ENCODE results near the gene DIS3L2.

Gene DIS3L2

DNA sequence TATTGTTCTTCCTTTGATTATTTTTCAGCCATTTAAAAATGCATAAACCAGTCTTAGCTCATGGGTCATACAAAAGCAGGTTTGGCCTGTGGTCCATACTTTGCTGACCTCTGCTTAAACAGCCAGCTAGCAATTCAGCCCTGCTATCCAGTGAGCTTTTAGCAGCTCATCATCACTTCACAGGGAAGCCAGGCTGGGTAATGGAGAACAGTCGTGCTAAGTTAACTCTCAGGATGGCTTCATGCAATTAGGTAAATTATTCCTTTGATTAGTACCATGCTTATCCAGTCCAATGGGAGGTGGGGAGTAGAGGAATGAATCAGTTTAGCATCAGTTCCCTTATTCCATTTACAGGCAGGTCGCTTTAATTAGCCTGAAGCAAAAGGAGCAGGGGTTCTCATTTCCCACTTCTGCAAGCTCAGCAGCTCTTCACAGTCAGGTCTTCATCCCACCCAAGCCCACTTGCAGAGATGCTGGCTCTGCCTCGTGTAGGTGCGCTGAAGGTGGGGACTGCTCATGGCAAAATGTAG is 307.2 kb downstream of the DIS3L2 start:
- TF ChIP-seq FOXA1 (IDR thresholded peaks at IDR 0.05) (no peak), FOXK2 (IDR thresholded peaks at IDR 0.05) (no peak), TARDBP (IDR thresholded peaks at IDR 0.05) (no peak), ELF4 (IDR thresholded peaks at IDR 0.05) (no peak), ARNT (IDR thresholded peaks at IDR 0.05) (no peak), BHLHE40 (IDR thresholded peaks at IDR 0.05; ENCODE audit: borderline replicate concordance) (no peak), SUZ12 (IDR thresholded peaks at IDR 0.05) (no peak), FOXM1 (IDR thresholded peaks at IDR 0.05; ENCODE audit: borderline replicate concordance) (no peak), ZNF384 (IDR thresholded peaks at IDR 0.05) (no peak), NFRKB (IDR thresholded peaks at IDR 0.05) (no peak), LEF1 (IDR thresholded peaks at IDR 0.05; ENCODE audit: borderline replicate concordance) (no peak)

DNA sequence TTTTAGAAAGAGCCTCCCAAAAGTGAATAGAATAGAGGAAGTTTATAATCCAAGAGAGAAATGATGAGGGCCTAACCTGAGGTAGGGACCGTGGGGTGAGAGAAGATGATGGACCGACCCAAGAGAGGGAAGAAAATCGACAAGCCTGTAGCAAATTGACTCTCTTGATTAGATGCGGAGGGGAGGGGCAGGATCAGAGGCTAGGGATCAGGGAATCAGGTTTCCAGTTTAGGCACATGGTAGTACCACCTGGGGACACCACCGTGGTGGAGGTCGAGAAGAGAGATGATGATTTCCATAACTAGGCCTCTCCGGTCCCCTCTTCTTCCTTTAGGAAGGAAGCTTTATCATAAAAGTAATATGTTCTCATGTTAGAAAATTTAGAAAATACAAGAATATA is 308.4 kb downstream of the DIS3L2 start:
- TF ChIP-seq ZNF384 (IDR thresholded peaks at IDR 0.05) (no peak), SUZ12 (IDR thresholded peaks at IDR 0.05) (no peak), ELF4 (IDR thresholded peaks at IDR 0.05) (no peak), FOXA1 (IDR thresholded peaks at IDR 0.05) (no peak), LEF1 (IDR thresholded peaks at IDR 0.05; ENCODE audit: borderline replicate concordance) (no peak), BHLHE40 (IDR thresholded peaks at IDR 0.05; ENCODE audit: borderline replicate concordance) (no peak), NFRKB (IDR thresholded peaks at IDR 0.05) (no peak), TARDBP (IDR thresholded peaks at IDR 0.05) (no peak), FOXK2 (IDR thresholded peaks at IDR 0.05) (no peak), FOXM1 (IDR thresholded peaks at IDR 0.05; ENCODE audit: borderline replicate concordance) (no peak), PKNOX1 (IDR thresholded peaks at IDR 0.05) (no peak), ARNT (IDR thresholded peaks at IDR 0.05) (no peak), HDGF (IDR thresholded peaks at IDR 0.05; ENCODE audit: borderline replicate concordance) (no peak), L3MBTL2 (conservative IDR thresholded peaks at IDR 0.05) (no peak), CTBP1 (IDR thresholded peaks at IDR 0.05; ENCODE audit: borderline replicate concordance) (no peak), SP1 (IDR thresholded peaks at IDR 0.05) (no peak)
- DNase-seq (ENCODE audit: extremely low spot score), result no peak
- POLR2A ChIA-PET, result no interaction called here
- CTCF ChIA-PET, result interaction anchor here (1.8 kb wide), 1 partner anchor 23 kb away, joined by 6 read pairs; no protein-coding TSS in a partner anchor

More for the DNA sequence above, 307.2 kb downstream of the DIS3L2 start:
- no peak for DNase-seq (ENCODE audit: extremely low spot score)
- ChIA-PET POLR2A (no interaction called here), CTCF (interaction anchor here (1.8 kb wide), 1 partner anchor 24 kb away, joined by 6 read pairs; no protein-coding TSS in a partner anchor)

- DNase-seq (ENCODE audit: extremely low spot score), result no peak
- TF ChIP-seq FOXA1 (IDR thresholded peaks at IDR 0.05) (no peak), NFRKB (IDR thresholded peaks at IDR 0.05) (no peak), BHLHE40 (IDR thresholded peaks at IDR 0.05; ENCODE audit: borderline replicate concordance) (no peak), PKNOX1 (IDR thresholded peaks at IDR 0.05) (no peak), ELF4 (IDR thresholded peaks at IDR 0.05) (no peak), FOXM1 (IDR thresholded peaks at IDR 0.05; ENCODE audit: borderline replicate concordance) (no peak), FOXK2 (IDR thresholded peaks at IDR 0.05) (no peak), SUZ12 (IDR thresholded peaks at IDR 0.05) (no peak), ZNF384 (IDR thresholded peaks at IDR 0.05) (no peak), SP1 (IDR thresholded peaks at IDR 0.05) (no peak), CTBP1 (IDR thresholded peaks at IDR 0.05; ENCODE audit: borderline replicate concordance) (no peak), ARNT (IDR thresholded peaks at IDR 0.05) (no peak), TARDBP (IDR thresholded peaks at IDR 0.05) (no peak), L3MBTL2 (conservative IDR thresholded peaks at IDR 0.05) (no peak), LEF1 (IDR thresholded peaks at IDR 0.05; ENCODE audit: borderline replicate concordance) (no peak), HDGF (IDR thresholded peaks at IDR 0.05; ENCODE audit: borderline replicate concordance) (no peak)
- ChIA-PET POLR2A (no interaction called here), CTCF (no interaction called here)
These were observed 312.6 kb downstream of the DIS3L2 start for GRCh38 chr2:232273903-232274643.

DNA sequence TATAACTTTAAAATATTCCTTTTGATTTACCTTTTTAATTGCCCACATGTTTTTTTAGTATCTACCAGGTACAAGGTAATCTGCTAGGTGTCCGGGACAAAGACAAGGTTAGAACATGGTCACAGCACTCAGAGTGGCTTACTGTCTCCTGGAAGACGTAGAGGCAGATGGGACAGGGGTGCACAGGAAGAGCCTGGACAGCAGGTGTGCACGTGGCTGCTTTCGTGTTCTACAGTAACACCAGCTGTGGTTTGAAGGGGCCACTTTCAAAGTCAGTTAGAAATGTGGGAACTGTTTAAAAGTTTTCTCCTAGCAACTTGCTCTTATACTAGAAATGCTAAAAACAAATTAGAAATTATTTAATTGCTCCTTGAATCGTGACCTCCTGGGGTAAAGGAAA is 314.2 kb downstream of the DIS3L2 start:
- DNase-seq (ENCODE audit: extremely low spot score), result no peak
- CTCF ChIA-PET, result no interaction called here
- TF ChIP-seq SP1 (IDR thresholded peaks at IDR 0.05) (no peak), FOXK2 (IDR thresholded peaks at IDR 0.05) (no peak), ARNT (IDR thresholded peaks at IDR 0.05) (no peak), HDGF (IDR thresholded peaks at IDR 0.05; ENCODE audit: borderline replicate concordance) (no peak), CTBP1 (IDR thresholded peaks at IDR 0.05; ENCODE audit: borderline replicate concordance) (no peak), TARDBP (IDR thresholded peaks at IDR 0.05) (no peak), BHLHE40 (IDR thresholded peaks at IDR 0.05; ENCODE audit: borderline replicate concordance) (no peak), L3MBTL2 (conservative IDR thresholded peaks at IDR 0.05) (no peak), LEF1 (IDR thresholded peaks at IDR 0.05; ENCODE audit: borderline replicate concordance) (no peak), NFRKB (IDR thresholded peaks at IDR 0.05) (no peak), FOXA1 (IDR thresholded peaks at IDR 0.05) (no peak)
- POLR2A ChIA-PET, result interaction anchor here (1.2 kb wide), 1 partner anchor 9 kb away, joined by 3 read pairs; no protein-coding TSS in a partner anchor

DNA sequence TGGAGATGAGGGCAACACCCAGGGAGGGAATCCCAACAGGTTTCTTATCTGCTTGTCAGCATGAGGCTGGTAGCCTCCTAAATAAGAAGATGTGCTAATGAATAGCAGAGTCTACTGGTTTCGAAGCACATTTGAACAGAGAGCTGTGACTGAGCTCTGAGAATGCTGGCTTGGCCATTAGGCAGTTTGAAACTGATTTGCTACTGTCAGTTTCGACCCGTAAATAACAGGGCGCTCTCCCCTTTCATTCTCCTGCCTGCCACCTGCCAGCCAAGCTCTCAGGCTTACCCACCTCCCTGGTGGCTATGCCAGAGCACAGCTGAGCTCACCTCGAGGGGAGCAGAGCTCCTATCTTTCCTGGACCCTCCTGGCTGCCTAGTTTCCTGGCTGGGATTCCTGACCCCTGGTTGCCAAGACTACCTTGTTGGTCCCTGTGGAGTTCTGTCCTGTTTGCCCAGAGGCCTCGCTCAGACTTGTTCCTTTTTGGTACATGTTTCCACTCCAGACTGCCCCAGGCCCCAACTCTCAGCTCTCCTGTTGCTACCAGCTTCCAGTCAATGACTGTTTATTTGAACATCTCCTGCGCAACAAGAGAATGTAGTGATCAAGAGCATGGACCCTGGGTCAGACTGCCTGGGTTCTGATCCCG is 314.7 kb downstream of the DIS3L2 start:
- no peak for DNase-seq (ENCODE audit: extremely low spot score)
- TF ChIP-seq BHLHE40 (IDR thresholded peaks at IDR 0.05; ENCODE audit: borderline replicate concordance), result no peak
- no peak for TF ChIP-seq SUZ12 (IDR thresholded peaks at IDR 0.05)
- TF ChIP-seq LEF1 (IDR thresholded peaks at IDR 0.05; ENCODE audit: borderline replicate concordance), result no peak
- ChIA-PET POLR2A (interaction anchor here (1.2 kb wide), 1 partner anchor 9 kb away, joined by 3 read pairs; no protein-coding TSS in a partner anchor), CTCF (no interaction called here)

Data from HEK293T (cell line).